Ovary (tissue), 3 donors: ENCODE results near the gene SLC35D2.

Experiments used
- CTCF ChIP-seq, 3 donors: fragments of 450-650 bp in 2 of 3; fragments of 200-600 bp in 1 of 3; IDR thresholded peaks; one replicate each; pipeline versions ENCODE4 v1.5.1 to v1.8.0; 2016 to 2022; ENCODE audit warnings: antibody characterized with exemption in 3 of 3, mild to moderate bottlenecking in 1 of 3
- EP300 ChIP-seq: sonication (generic); formaldehyde crosslinking; IDR thresholded peaks from one replicate; pipeline ENCODE4 v1.6.1; 2017; ENCODE audit warnings: antibody characterized with exemption
- donor health status: DM: no; HTN: no; CAD: no.

GRCh38 chr9:96309850-96310249 is 73.7 kb downstream of the SLC35D2 start:
- no peak for TF ChIP-seq CTCF (IDR thresholded peaks at IDR 0.05)
- TF ChIP-seq EP300, result no peak
